WTC11 (cell line): ENCODE data around the gene CD68. TPM values are rescaled to one million over a fixed set of nuclear protein-coding genes. Genes with fewer than 3 reads are reported as not detected.
A peak's percentile ranks its signal among the peaks of the same experiment; 100 is the strongest.

Source experiments
- ATAC-seq: fragments of 200-7000 bp; cut with Tn5 transposase; 2 replicates; pipeline ENCODE4 v1.10.0; 2021; ENCODE audit warnings: mild to moderate bottlenecking, moderate library complexity
- CTCF ChIA-PET: fragments of 300-600 bp; sonication (Branson Sonifier 250); formaldehyde crosslinking; loops from one replicate; lab custom pipeline; 2021; ENCODE audit warnings: antibody characterized with exemption; lab: Charles Lee
- POLR2A ChIA-PET: fragments of 350-600 bp; sonication (Branson Sonifier 250); formaldehyde crosslinking; loops from one replicate; lab custom pipeline; 2021; ENCODE audit warnings: antibody characterized with exemption; lab: Charles Lee
- DNase-seq: peaks from one replicate; pipeline ENCODE4 v3.0.0; 2021; ENCODE audit warnings: low spot score
- H3K27ac Mint-ChIP-seq: 2 replicates; pipeline ENCODE4 v1.8.0; 2021; ENCODE audit warnings: mixed read lengths
- H3K27me3 Mint-ChIP-seq: 2 replicates; pipeline ENCODE4 v1.8.0; 2021; ENCODE audit warnings: low read depth, mild to moderate bottlenecking, moderate library complexity, mixed read lengths
- H3K36me3 Mint-ChIP-seq: 2 replicates; pipeline ENCODE4 v1.8.0; 2021; ENCODE audit warnings: mixed read lengths
- H3K4me1 Mint-ChIP-seq: 2 replicates; pipeline ENCODE4 v1.8.0; 2022; ENCODE audit warnings: mixed read lengths
- H3K4me3 Mint-ChIP-seq: 2 replicates; pipeline ENCODE4 v1.8.0; 2021; ENCODE audit warnings: mild to moderate bottlenecking, moderate library complexity, mixed read lengths
- H3K9me3 Mint-ChIP-seq: 2 replicates; pipeline ENCODE4 v1.8.0; 2021; ENCODE audit warnings: mixed read lengths
- ATF3 ChIP-seq: sonication (generic); formaldehyde crosslinking; conservative IDR thresholded peaks from 2 replicates; pipeline ENCODE4 v1.8.1; 2022; ENCODE audit warnings: mild to moderate bottlenecking, missing genetic modification reagents
- ATF6 ChIP-seq: sonication (generic); formaldehyde crosslinking; IDR thresholded peaks from 2 replicates; pipeline ENCODE4 v1.8.1; 2023; ENCODE audit warnings: mild to moderate bottlenecking, missing genetic modification reagents
- E2F1 ChIP-seq: sonication (generic); formaldehyde crosslinking; IDR thresholded peaks from 2 replicates; pipeline ENCODE4 v1.8.0; 2022; ENCODE audit warnings: mild to moderate bottlenecking, missing genetic modification reagents
- ERG ChIP-seq: fragments of 250-450 bp; sonication (Bioruptor Pico); IDR thresholded peaks from 2 replicates; pipeline ENCODE4 v1.8.0; 2021; ENCODE audit warnings: mild to moderate bottlenecking
- FOXK1 ChIP-seq: sonication (generic); formaldehyde crosslinking; IDR thresholded peaks from 2 replicates; pipeline ENCODE4 v1.8.0; 2022; ENCODE audit warnings: mild to moderate bottlenecking, moderate library complexity, missing genetic modification reagents
- GRHL2 ChIP-seq: fragments of 250-450 bp; sonication (Bioruptor Pico); IDR thresholded peaks from 2 replicates; pipeline ENCODE4 v1.8.0; 2022; ENCODE audit warnings: mild to moderate bottlenecking, moderate library complexity; ENCODE audit not compliant: insufficient replicate concordance, severe bottlenecking
- MYBL2 ChIP-seq: sonication (generic); formaldehyde crosslinking; IDR thresholded peaks from 2 replicates; pipeline ENCODE4 v1.8.1; 2023; ENCODE audit warnings: mild to moderate bottlenecking, moderate library complexity, missing genetic modification reagents
- NFYB ChIP-seq: sonication (generic); formaldehyde crosslinking; conservative IDR thresholded peaks from 2 replicates; pipeline ENCODE4 v1.8.0; 2022; ENCODE audit warnings: low read depth, missing genetic modification reagents
- OVOL2 ChIP-seq: fragments of 250-450 bp; sonication (Bioruptor Pico); IDR thresholded peaks from 2 replicates; pipeline ENCODE4 v1.9.0; 2021; ENCODE audit warnings: mild to moderate bottlenecking, borderline replicate concordance
- PRDM15 ChIP-seq: sonication (generic); formaldehyde crosslinking; IDR thresholded peaks from 2 replicates; pipeline ENCODE4 v1.8.0; 2022; ENCODE audit warnings: missing genetic modification reagents
- RELA ChIP-seq: sonication (generic); formaldehyde crosslinking; IDR thresholded peaks from 2 replicates; pipeline ENCODE4 v1.8.1; 2022; ENCODE audit warnings: missing genetic modification reagents, mild to moderate bottlenecking, borderline replicate concordance
- USF1 ChIP-seq: sonication (generic); formaldehyde crosslinking; IDR thresholded peaks from 2 replicates; pipeline ENCODE4 v1.8.0; 2022; ENCODE audit warnings: mild to moderate bottlenecking, missing genetic modification reagents
- ZMAT4 ChIP-seq: fragments of 250-450 bp; sonication (Bioruptor Pico); IDR thresholded peaks from 2 replicates; pipeline ENCODE4 v1.9.0; 2021; ENCODE audit warnings: mild to moderate bottlenecking
- ZNF423 ChIP-seq: fragments of 250-450 bp; sonication (Bioruptor Pico); IDR thresholded peaks from 2 replicates; pipeline ENCODE4 v2.1.2; 2022; ENCODE audit warnings: mild to moderate bottlenecking, moderate library complexity
- ZNF425 ChIP-seq: fragments of 250-450 bp; sonication (Bioruptor Pico); conservative IDR thresholded peaks from 2 replicates; pipeline ENCODE4 v1.9.0; 2021; ENCODE audit warnings: mild to moderate bottlenecking
- total RNA-seq: library from RNA; stranded (reverse); gene quantifications from 3 replicates; pipeline ENCODE4 v1.2.3, GENCODE V29; 2021

The CD68 gene
- total RNA-seq, 1 experiment from 2014 or later: 0.72 TPM

- DNase-seq (no peak), ATAC-seq (no peak)
- Mint-ChIP-seq H3K4me1 (peaks cover 22% of the 10 kb centered on the region), H3K27ac (no peak overlapping the region), H3K4me3 (no peak overlapping the region), H3K36me3 (peaks cover 14% of the 10 kb centered on the region), H3K9me3 (no peaks in the 10 kb centered on the region), H3K27me3 (no peaks in the 10 kb centered on the region)
- ChIA-PET POLR2A (interaction anchor here (0.6 kb wide), 1 partner anchor 75 kb away, joined by 4 read pairs; no protein-coding TSS in a partner anchor), CTCF (interaction anchor here (1.2 to 4.2 kb wide), 2 partner anchors 21 to 77 kb away, joined by 3 to 20 read pairs; partner anchors contain the start of genes SOX15 and TP53)
- TF ChIP-seq USF1 (CRISPR knock-in tag) (no peak), GRHL2 (CRISPR knock-in tag) (no peak), ZMAT4 (CRISPR knock-in tag) (no peak), ATF3 (no peak), PRDM15 (CRISPR knock-in tag) (no peak)
Observed at GRCh38 chr17:7610641-7611040, 31.2 kb downstream of the CD68 start.

GRCh38 chr17:7611635-7612293, 32.3 kb downstream of the CD68 start:
- DNase-seq: no peak
- H3K4me1 Mint-ChIP-seq: peaks cover 22% of the 10 kb centered on the region
- no peak for ATAC-seq
- ChIA-PET POLR2A (interaction anchor here (1.2 kb wide), 1 partner anchor 74 kb away, joined by 3 read pairs; no protein-coding TSS in a partner anchor), CTCF (interaction anchor here (0.6 to 4.2 kb wide), 4 partner anchors 22 to 51 kb away, joined by 3 to 20 read pairs (median 3); partner anchors contain the start of genes ATP1B2 and SOX15)
- no peaks in the 10 kb centered on the region for H3K9me3 Mint-ChIP-seq
- no peak overlapping the region for H3K27ac Mint-ChIP-seq
- H3K27me3 Mint-ChIP-seq: no peaks in the 10 kb centered on the region
- TF ChIP-seq ZNF423 (CRISPR knock-in tag) (no peak), NFYB (CRISPR knock-in tag) (no peak), RELA (CRISPR knock-in tag) (no peak), MYBL2 (CRISPR knock-in tag) (no peak), OVOL2 (CRISPR knock-in tag) (no peak), ERG (CRISPR knock-in tag) (no peak), USF1 (CRISPR knock-in tag) (no peak), ZNF425 (CRISPR knock-in tag) (no peak), E2F1 (CRISPR knock-in tag) (no peak), ATF6 (CRISPR knock-in tag) (no peak), FOXK1 (CRISPR knock-in tag) (no peak)
- TF ChIP-seq, all 79 proteins: peak for 0
- peaks cover 6% of the 10 kb centered on the region; the same call in 1 of the 2 replicates for H3K36me3 Mint-ChIP-seq
- peak overlapping the region; percentile 83 for H3K4me3 Mint-ChIP-seq
